Keratinocyte (primary cell): ENCODE measurements around the gene PLGRKT.

ENCODE experiments used
- EZH2 ChIP-seq: IDR thresholded peaks from one replicate; pipeline ENCODE4 v1.6.1; 2012; ENCODE audit warnings: inconsistent platforms, mild to moderate bottlenecking, low read length, moderate library complexity
- TF ChIP-seq, protein P1 (sequence below), 3 experiments: IDR thresholded peaks in 1 of 3; conservative IDR thresholded peaks in 1 of 3; optimal IDR thresholded peaks in 1 of 3; 2 replicates in 2 of 3; 3 replicates in 1 of 3; pipeline versions ENCODE3 to v1.5.1; 2011; ENCODE audit warnings: low read length in 3 of 3, mild to moderate bottlenecking in 3 of 3, moderate library complexity in 2 of 3, control low read depth in 1 of 3, inconsistent platforms in 1 of 3; ENCODE audit not compliant: insufficient read depth in 2 of 3; ENCODE audit errors: extremely low read depth in 1 of 3

GRCh38 chr9:5364294-5365024 lies 73.3 kb downstream of the PLGRKT start:
- TF ChIP-seq EZH2: no peak
- TF ChIP-seq, protein P1, sequence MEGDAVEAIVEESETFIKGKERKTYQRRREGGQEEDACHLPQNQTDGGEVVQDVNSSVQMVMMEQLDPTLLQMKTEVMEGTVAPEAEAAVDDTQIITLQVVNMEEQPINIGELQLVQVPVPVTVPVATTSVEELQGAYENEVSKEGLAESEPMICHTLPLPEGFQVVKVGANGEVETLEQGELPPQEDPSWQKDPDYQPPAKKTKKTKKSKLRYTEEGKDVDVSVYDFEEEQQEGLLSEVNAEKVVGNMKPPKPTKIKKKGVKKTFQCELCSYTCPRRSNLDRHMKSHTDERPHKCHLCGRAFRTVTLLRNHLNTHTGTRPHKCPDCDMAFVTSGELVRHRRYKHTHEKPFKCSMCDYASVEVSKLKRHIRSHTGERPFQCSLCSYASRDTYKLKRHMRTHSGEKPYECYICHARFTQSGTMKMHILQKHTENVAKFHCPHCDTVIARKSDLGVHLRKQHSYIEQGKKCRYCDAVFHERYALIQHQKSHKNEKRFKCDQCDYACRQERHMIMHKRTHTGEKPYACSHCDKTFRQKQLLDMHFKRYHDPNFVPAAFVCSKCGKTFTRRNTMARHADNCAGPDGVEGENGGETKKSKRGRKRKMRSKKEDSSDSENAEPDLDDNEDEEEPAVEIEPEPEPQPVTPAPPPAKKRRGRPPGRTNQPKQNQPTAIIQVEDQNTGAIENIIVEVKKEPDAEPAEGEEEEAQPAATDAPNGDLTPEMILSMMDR (optimal IDR thresholded peaks at IDR 0.05 in 1 of 3, IDR thresholded peaks at IDR 0.05 in 1 of 3, conservative IDR thresholded peaks at IDR 0.05 in 1 of 3; ENCODE audit: extremely low read depth in 1 of 3, insufficient read depth in 2 of 3, low read length in 3 of 3): no peak
